ENCODE measurements around the gene CAST.
"Not testable (repeated sequence)": the region's sequence is repeated elsewhere in the genome, so short reads cannot be mapped to it uniquely, and the experiment has no call there.

CAST gene

DNA sequence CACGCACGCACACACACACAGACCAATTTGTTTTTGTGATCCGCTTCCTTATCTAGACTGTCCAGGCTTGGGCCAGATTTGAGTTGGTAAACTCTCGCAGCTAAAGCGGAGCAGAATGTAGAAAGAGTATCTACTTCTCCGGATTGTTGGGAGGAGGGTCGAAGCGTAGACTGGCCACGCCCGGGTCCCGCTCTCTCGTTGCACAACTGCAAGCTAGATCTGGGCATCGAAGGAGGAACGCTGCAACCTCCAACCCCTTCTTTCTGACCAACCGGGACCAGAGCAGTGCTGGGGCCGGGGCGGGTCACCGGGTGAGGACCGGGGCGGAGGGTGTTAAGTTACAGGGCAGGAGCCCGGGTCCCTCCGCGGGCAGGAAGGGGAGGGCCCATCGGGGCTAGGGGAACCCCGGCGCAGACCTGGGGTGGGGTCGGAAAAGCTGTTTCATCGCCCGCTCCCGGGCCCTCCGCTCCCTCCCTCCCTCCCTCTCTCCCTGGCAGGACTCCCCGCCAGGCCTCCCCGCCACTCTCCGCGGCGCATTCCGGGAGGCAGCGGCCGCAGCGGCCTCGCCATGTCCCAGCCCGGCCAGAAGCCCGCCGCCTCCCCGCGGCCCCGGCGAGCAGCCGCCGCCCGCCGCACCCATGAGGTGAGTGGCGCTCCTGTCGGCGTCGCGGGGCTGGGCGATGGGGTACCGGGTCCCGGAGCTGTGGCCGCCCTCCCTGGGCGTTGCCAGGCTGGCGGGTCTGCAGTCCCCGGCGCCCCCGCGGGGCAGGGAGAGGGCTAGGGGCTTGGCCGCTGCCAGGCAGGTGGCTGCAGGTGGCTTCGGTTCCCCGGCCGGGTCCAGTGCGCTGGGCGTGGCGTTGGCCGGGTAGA is at the start of gene CAST:
Gene CAST, plus strand, starts transcription at position 522 of the 870 bp plus-strand sequence. Its CDS starts 47 bp downstream, at position 569.
- DNase-seq (ENCODE audit: low spot score) = peak; percentile 94

GRCh38 chr5:96614110-96614691 is 48.0 kb upstream of the CAST start:
- peak; percentile 87 for DNase-seq (ENCODE audit: low spot score)

DNA sequence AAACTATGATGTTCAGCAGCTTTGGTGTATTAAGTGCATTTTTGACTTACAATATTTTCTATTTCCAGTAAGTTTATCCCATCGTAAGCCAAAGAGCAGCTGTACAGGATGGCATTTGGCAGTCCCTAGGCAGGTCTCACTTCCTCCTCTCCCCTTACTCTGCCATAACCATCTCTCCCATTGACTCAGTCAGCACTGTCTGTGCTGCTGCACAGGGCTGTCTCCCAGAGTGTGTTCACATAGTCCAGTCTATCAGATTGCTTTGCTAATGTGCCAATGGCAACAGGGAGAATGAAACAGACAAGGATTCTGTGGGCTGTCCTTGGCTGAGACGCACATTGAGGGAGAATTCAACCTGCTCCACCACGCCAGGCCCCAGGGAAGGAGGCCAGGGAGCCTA is 47.0 kb upstream of the CAST start:
- no peak for DNase-seq (ENCODE audit: low spot score)

GRCh38 chr5:96616801-96617200 is 45.4 kb upstream of the CAST start:
- no peak for DNase-seq (ENCODE audit: low spot score)

- DNase-seq (ENCODE audit: low spot score) = not testable (repeated sequence)
Measured at GRCh38 chr5:96618311-96619016, 43.7 kb upstream of the CAST start.

GRCh38 chr5:96619946-96620345 is 42.2 kb upstream of the CAST start:
- DNase-seq (ENCODE audit: low spot score) = no peak

GRCh38 chr5:96624596-96624995 is 37.6 kb upstream of the CAST start:
- no peak for DNase-seq (ENCODE audit: low spot score)

DNA sequence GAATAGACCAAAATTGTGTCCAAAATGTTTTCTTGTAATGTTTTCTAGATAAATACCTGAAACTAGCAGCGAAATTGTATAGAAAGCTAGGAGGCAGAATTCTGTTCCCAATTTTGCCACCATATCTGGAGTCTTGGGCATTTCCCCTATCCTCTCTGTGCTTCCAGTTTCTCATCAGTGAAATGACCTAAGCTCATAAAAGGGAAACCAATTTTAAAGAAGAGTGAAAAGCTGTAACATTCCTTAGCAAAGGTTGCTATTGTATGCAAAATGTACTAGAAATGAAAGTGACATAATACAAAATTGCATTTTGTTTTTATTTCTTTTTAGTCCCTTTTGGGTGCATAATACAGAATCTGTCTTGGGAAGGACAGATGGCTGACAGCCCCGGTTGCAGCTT is 36.8 kb upstream of the CAST start:
- DNase-seq (ENCODE audit: low spot score) = no peak

GRCh38 chr5:96626956-96627355 is 35.2 kb upstream of the CAST start:
- peak; percentile 74 for DNase-seq (ENCODE audit: low spot score)

GRCh38 chr5:96627792-96628398 is 34.3 kb upstream of the CAST start:
- no peak for DNase-seq (ENCODE audit: low spot score)

DNA sequence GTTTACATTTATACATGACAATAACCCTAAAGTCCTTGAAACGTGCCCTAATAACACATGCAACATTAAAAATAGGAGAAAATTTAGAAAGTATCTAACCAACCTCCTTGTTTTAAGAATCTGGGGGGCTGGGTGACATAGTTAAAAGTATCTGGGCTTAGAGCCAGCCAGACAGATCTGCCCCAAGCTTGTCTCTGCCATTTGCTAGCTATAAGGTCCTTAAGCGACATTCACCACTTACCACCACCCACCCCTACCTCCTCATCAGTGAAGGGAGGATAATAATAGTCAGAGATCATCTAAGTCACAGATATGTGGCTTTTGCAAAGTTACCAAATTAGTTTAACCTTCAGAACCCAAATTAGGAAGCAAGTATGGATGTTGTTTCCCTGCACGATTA is 33.8 kb upstream of the CAST start:
- no peak for DNase-seq (ENCODE audit: low spot score)

- peak; percentile 83 for DNase-seq (ENCODE audit: low spot score)
Measured at GRCh38 chr5:96629774-96630173, 32.4 kb upstream of the CAST start.

DNA sequence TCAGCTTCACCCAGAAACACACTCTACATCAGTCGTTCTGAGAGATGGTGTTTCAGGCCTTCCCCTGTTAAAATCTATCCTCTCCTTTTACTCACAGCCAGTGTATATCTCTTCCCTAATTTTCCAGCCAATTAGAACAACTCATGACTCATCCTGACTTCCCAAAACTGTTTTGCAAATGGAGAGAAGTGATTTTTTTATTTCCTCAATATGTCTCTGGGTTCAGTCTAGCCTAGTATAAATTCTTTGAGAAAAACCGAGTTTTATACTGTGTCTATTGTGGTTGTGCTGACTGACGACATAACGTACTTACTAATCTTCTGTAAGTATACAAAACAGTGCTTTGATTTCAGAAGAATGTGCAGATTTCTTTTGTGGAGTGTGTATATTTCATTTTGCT is 28.4 kb upstream of the CAST start:
- peak; percentile 21 for DNase-seq (ENCODE audit: low spot score)

DNA sequence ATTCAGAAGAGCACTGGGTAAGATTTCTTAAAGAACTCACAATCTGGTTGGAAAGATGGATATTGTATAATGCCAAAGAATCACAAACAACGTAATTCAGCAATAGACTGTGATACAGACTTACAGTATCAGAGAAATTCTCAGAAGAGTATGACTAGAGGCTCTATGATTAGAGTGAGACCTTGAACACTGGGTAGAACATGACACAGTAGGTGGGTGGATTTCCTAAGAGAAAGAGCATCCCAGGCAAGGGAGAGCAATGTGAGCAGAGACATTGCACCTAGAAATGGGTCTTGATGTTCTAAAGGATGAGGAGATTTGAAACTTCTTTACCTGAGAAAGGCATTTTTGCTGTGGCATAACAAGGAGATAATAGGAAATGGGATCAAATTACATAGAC is 27.3 kb upstream of the CAST start:
- no peak for DNase-seq (ENCODE audit: low spot score)

DNA sequence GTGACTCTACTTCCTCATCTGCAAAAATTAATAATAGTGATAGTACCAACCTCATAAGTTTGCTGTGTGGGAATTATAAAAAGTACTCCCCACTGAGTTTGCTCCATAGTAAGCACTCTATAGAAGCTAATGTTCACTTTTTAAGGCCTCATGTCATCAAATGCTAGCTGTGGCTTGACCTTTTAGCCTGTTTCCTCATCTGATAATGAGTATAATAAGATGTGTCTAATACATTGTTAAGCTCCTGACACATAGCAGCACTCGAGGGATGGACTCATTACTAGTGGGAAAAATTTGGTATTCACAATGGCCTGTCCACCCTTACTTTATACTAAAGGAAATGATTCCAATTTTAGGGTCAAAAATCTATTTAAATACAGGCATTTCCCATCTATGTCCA is 26.1 kb upstream of the CAST start:
- no peak for DNase-seq (ENCODE audit: low spot score)

DNA sequence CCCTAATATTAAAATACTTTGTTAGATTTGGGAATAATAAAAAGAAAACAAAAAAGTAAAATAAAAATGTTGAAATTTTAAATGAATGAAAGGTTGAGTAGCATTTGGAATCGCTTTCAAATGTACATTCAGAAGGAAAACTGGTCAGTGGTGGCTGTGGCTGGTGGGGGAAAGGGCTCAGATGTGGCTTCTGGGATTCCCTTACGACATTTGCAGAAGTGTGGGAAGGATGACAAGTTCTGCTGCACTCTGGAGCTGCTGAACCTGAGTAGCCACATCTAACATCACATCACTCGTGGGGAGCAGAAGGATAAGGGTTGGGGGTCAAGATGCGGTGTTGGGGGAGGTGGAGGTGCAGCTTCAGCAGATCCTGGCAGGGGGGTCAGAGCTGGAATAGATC is 25.6 kb upstream of the CAST start:
- no peak for DNase-seq (ENCODE audit: low spot score)

- DNase-seq (ENCODE audit: low spot score) = no peak
Measured at GRCh38 chr5:96637196-96637595, 25.0 kb upstream of the CAST start.

- DNase-seq (ENCODE audit: low spot score) = peak; percentile 21
Measured at GRCh38 chr5:96638561-96638960, 23.6 kb upstream of the CAST start.

- no peak for DNase-seq (ENCODE audit: low spot score)
Measured at GRCh38 chr5:96640696-96641095, 21.5 kb upstream of the CAST start.

DNA sequence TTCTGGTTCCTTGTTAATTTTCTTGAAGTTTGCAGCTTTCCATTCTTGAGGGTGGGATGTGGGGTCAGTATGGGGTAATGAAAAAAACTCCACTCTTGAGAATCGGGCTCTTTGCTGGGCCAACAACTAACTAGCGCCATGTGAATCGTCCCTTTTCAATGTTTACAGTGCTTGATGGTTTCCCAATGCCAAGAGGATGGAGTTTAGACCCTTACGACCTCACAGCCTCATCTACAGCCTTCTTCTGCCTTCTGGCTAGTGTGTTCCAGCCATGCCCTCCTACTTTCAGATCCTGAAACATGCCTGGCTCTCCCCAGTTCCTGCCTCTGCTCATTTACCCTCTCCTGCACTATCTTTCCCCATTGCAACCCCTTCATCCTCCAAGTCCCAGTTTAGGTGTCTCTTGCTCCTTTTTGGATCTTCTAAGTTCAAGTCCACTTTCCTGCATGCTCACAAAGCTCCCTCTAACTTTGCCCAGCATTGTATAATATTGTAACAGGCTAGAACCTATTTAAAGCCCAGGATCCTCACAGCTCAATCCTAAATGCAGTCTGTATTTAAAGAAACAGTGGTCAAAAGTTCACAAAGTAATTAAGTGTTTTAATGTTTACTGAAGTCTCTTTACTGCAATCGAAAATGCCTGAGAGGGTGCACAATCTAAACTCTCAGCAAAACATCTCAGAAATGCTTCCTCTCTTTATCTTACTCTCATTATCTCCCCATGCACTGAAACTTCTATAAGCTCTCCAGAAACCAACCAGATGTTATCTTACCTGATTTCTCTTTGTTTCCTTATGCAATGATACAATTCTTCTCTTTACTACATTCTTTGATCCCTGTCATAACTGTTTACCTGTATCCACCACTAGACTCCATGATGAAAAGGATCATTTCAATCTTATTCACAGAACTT is 20.6 kb upstream of the CAST start:
- no peak for DNase-seq (ENCODE audit: low spot score)

DNA sequence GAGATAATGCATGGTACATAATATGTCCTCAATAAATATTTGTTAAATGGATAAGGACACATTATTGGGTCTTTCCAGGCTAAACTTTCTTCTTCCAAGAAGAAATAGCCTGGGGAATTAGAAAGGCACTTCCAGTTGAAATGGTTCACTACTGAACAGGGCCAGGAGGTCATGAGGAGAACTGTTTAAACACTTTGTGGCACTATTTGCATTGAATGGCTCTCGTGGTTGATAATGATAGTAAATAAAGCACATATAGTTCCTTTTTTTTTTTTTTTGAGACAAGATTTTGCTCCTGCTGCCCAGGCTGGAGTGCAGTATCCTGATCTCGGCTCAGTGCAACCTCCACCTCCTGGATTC is 19.9 kb upstream of the CAST start:
- DNase-seq (ENCODE audit: low spot score) = no peak

GRCh38 chr5:96645091-96645490 is 17.1 kb upstream of the CAST start:
- no peak for DNase-seq (ENCODE audit: low spot score)

All from AG20443 (cell line).